ENCODE results near the gene CDKAL1. TPM values are rescaled to one million over a fixed set of nuclear protein-coding genes. Genes with fewer than 3 reads are reported as not detected.

CDKAL1 gene
- total RNA-seq, 1 experiment from 2014 or later = 20.6 TPM

- TF ChIP-seq, protein P1, sequence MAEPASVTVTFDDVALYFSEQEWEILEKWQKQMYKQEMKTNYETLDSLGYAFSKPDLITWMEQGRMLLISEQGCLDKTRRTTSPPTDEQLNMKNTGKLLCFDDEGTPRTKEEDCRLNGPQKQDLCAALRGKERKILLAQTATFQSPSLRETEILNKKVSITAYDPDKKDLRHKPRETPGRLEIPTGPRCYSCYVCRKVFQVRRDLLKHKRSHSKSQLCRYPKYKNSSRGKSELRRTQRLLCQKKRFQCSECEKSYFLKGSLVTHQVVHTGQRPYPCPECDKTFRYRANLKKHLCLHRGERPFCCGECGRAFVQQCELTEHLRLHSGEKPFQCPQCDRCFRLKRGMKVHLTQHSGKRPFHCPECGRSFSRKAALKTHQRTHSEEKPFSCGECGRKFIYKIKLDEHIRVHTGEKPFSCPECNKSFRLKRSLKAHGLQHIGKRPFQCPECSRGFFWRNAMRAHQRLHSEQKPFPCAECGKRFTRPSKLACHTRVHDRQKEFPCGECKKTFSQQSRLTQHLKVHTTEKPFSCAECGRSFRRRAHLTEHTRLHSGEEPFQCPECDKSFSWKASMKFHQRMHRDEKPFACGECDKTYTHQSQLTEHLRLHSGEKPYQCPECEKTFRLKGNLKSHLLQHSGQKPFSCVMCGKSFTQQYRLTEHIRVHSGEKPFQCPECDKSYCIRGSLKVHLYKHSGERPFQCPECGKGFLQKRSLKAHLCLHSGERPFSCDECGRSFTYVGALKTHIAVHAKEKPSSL (CRISPR knock-in tag; conservative IDR thresholded peaks at IDR 0.05) = no peak
- no peak for TF ChIP-seq PRRX2 (CRISPR knock-in tag; IDR thresholded peaks at IDR 0.05)
- no peak for TF ChIP-seq NFYB (CRISPR knock-in tag; conservative IDR thresholded peaks at IDR 0.05; ENCODE audit: low read depth)
- TF ChIP-seq, protein P2, sequence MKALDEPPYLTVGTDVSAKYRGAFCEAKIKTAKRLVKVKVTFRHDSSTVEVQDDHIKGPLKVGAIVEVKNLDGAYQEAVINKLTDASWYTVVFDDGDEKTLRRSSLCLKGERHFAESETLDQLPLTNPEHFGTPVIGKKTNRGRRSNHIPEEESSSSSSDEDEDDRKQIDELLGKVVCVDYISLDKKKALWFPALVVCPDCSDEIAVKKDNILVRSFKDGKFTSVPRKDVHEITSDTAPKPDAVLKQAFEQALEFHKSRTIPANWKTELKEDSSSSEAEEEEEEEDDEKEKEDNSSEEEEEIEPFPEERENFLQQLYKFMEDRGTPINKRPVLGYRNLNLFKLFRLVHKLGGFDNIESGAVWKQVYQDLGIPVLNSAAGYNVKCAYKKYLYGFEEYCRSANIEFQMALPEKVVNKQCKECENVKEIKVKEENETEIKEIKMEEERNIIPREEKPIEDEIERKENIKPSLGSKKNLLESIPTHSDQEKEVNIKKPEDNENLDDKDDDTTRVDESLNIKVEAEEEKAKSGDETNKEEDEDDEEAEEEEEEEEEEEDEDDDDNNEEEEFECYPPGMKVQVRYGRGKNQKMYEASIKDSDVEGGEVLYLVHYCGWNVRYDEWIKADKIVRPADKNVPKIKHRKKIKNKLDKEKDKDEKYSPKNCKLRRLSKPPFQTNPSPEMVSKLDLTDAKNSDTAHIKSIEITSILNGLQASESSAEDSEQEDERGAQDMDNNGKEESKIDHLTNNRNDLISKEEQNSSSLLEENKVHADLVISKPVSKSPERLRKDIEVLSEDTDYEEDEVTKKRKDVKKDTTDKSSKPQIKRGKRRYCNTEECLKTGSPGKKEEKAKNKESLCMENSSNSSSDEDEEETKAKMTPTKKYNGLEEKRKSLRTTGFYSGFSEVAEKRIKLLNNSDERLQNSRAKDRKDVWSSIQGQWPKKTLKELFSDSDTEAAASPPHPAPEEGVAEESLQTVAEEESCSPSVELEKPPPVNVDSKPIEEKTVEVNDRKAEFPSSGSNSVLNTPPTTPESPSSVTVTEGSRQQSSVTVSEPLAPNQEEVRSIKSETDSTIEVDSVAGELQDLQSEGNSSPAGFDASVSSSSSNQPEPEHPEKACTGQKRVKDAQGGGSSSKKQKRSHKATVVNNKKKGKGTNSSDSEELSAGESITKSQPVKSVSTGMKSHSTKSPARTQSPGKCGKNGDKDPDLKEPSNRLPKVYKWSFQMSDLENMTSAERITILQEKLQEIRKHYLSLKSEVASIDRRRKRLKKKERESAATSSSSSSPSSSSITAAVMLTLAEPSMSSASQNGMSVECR (CRISPR knock-in tag; IDR thresholded peaks at IDR 0.05; ENCODE audit: borderline replicate concordance) = no peak
- TF ChIP-seq GABPB1 (CRISPR knock-in tag; IDR thresholded peaks at IDR 0.05) = no peak
Observed at GRCh38 chr6:21138336-21139069, 604.2 kb downstream of the CDKAL1 start (continued).

- peaks cover 38% of the 10 kb centered on the region for H3K4me1 Mint-ChIP-seq
- TF ChIP-seq CDX4 (CRISPR knock-in tag; IDR thresholded peaks at IDR 0.05; ENCODE audit: borderline replicate concordance) = no peak
- no peak for TF ChIP-seq CBFB (CRISPR knock-in tag; IDR thresholded peaks at IDR 0.05; ENCODE audit: low read depth)
- TF ChIP-seq ZNF317 (CRISPR knock-in tag; IDR thresholded peaks at IDR 0.05; ENCODE audit: borderline replicate concordance, low read depth) = no peak
- TF ChIP-seq, protein P3, sequence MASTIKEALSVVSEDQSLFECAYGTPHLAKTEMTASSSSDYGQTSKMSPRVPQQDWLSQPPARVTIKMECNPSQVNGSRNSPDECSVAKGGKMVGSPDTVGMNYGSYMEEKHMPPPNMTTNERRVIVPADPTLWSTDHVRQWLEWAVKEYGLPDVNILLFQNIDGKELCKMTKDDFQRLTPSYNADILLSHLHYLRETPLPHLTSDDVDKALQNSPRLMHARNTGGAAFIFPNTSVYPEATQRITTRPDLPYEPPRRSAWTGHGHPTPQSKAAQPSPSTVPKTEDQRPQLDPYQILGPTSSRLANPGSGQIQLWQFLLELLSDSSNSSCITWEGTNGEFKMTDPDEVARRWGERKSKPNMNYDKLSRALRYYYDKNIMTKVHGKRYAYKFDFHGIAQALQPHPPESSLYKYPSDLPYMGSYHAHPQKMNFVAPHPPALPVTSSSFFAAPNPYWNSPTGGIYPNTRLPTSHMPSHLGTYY (CRISPR knock-in tag; IDR thresholded peaks at IDR 0.05) = no peak
- POLR2A ChIA-PET = no interaction called here
- CTCF ChIA-PET = no interaction called here
- H3K27me3 Mint-ChIP-seq (ENCODE audit: low read depth) = no peaks in the 10 kb centered on the region
- no peaks in the 10 kb centered on the region for H3K36me3 Mint-ChIP-seq
- DNase-seq (ENCODE audit: low spot score) = no peak
- no peak overlapping the region for H3K4me3 Mint-ChIP-seq
- no peaks in the 10 kb centered on the region for H3K9me3 Mint-ChIP-seq
- no peak for ATAC-seq
- H3K27ac Mint-ChIP-seq = no peak overlapping the region
Observed at GRCh38 chr6:21140966-21141365, 606.7 kb downstream of the CDKAL1 start.

DNA sequence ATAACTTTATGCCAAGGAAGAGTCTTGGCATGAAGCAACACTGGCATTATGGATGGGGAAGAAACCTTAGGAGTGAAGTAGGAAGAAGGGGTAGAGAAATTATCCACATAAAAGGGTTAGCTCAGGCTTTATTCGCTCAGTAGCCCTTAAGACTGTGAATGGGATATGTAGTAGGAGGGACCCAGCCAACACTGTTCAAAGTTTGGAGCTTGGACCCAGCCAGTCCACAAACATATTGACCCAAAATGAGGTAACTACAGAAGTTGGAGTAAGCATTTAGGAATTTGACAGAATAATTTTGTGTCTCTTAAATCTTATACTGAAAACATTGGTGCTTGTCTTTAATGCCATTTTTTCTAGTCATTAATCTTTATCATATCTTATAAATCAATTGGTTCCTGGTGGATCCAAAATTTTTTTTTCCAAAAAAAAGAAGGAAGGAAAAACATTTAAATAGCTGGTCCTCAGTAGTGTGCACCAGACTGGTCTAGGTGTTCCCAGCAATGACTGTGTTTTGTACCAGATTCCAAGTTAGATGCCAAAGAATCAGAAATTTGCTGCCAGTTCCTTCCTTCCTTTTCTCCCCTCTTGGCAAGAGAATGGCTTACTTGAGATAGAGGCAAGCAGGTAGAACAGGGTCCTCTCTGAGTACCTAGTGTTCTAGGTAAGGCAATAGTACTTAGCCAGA, 607.5 kb downstream of the CDKAL1 start:
- no peaks in the 10 kb centered on the region for H3K9me3 Mint-ChIP-seq
- H3K4me3 Mint-ChIP-seq = no peak overlapping the region
- no peak for ATAC-seq
- no peak overlapping the region for H3K27ac Mint-ChIP-seq
- CTCF ChIA-PET = no interaction called here
- POLR2A ChIA-PET = no interaction called here
- H3K4me1 Mint-ChIP-seq = peaks cover 32% of the 10 kb centered on the region
- no peaks in the 10 kb centered on the region for H3K27me3 Mint-ChIP-seq (ENCODE audit: low read depth)
- no peaks in the 10 kb centered on the region for H3K36me3 Mint-ChIP-seq
- no peak for DNase-seq (ENCODE audit: low spot score)
- TF ChIP-seq TEAD1 (CRISPR knock-in tag; IDR thresholded peaks at IDR 0.05) (no peak), NFATC4 (CRISPR knock-in tag; IDR thresholded peaks at IDR 0.05) (no peak), GRHL2 (CRISPR knock-in tag; IDR thresholded peaks at IDR 0.05; ENCODE audit: insufficient replicate concordance, severe bottlenecking) (no peak), ZNF396 (CRISPR knock-in tag; IDR thresholded peaks at IDR 0.05; ENCODE audit: borderline replicate concordance) (no peak), PRRX2 (CRISPR knock-in tag; IDR thresholded peaks at IDR 0.05) (no peak), JAZF1 (CRISPR knock-in tag; IDR thresholded peaks at IDR 0.05) (no peak), ZNF121 (CRISPR knock-in tag; IDR thresholded peaks at IDR 0.05) (no peak), SMAD4 (CRISPR knock-in tag; IDR thresholded peaks at IDR 0.05) (no peak)
- TF ChIP-seq, protein P4, sequence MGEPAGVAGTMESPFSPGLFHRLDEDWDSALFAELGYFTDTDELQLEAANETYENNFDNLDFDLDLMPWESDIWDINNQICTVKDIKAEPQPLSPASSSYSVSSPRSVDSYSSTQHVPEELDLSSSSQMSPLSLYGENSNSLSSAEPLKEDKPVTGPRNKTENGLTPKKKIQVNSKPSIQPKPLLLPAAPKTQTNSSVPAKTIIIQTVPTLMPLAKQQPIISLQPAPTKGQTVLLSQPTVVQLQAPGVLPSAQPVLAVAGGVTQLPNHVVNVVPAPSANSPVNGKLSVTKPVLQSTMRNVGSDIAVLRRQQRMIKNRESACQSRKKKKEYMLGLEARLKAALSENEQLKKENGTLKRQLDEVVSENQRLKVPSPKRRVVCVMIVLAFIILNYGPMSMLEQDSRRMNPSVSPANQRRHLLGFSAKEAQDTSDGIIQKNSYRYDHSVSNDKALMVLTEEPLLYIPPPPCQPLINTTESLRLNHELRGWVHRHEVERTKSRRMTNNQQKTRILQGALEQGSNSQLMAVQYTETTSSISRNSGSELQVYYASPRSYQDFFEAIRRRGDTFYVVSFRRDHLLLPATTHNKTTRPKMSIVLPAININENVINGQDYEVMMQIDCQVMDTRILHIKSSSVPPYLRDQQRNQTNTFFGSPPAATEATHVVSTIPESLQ (CRISPR knock-in tag; IDR thresholded peaks at IDR 0.05) = no peak
- TF ChIP-seq, protein P5, sequence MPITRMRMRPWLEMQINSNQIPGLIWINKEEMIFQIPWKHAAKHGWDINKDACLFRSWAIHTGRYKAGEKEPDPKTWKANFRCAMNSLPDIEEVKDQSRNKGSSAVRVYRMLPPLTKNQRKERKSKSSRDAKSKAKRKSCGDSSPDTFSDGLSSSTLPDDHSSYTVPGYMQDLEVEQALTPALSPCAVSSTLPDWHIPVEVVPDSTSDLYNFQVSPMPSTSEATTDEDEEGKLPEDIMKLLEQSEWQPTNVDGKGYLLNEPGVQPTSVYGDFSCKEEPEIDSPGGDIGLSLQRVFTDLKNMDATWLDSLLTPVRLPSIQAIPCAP (CRISPR knock-in tag; IDR thresholded peaks at IDR 0.05) = no peak
- TF ChIP-seq, protein P6, sequence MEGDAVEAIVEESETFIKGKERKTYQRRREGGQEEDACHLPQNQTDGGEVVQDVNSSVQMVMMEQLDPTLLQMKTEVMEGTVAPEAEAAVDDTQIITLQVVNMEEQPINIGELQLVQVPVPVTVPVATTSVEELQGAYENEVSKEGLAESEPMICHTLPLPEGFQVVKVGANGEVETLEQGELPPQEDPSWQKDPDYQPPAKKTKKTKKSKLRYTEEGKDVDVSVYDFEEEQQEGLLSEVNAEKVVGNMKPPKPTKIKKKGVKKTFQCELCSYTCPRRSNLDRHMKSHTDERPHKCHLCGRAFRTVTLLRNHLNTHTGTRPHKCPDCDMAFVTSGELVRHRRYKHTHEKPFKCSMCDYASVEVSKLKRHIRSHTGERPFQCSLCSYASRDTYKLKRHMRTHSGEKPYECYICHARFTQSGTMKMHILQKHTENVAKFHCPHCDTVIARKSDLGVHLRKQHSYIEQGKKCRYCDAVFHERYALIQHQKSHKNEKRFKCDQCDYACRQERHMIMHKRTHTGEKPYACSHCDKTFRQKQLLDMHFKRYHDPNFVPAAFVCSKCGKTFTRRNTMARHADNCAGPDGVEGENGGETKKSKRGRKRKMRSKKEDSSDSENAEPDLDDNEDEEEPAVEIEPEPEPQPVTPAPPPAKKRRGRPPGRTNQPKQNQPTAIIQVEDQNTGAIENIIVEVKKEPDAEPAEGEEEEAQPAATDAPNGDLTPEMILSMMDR (IDR thresholded peaks at IDR 0.05) = no peak
